ENCODE results near the gene GABRB2.
"Not testable (repeated sequence)": the region's sequence is repeated elsewhere in the genome, so short reads cannot be mapped to it uniquely, and the experiment has no call there.

Gene GABRB2

GRCh38 chr5:161256957-161257356 is 289.6 kb downstream of the GABRB2 start:
- DNase-seq (ENCODE audit: low read depth in 2 of 2, low spot score in 1 of 2), result no peak

DNA sequence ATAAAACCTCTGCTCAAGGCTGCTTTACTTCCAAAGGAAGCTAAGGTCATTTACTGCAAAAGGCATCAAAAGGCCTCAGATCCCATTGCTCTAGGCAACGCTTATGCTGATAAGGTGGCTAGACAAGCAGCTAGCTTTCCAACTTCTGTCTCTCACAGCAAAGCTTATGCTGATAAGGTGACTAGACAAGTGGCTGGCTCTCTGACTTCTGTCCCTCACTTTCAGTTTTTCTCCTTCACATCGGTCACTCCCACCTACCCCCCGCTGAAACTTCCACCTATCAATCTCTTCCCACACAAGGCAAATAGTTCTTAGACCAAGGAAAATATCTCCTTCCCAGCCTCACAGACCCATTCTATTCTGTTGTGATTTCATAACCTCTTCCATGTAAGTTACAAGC is 293.6 kb downstream of the GABRB2 start:
- not testable (repeated sequence) for DNase-seq (ENCODE audit: low read depth in 2 of 2, low spot score in 1 of 2)

DNA sequence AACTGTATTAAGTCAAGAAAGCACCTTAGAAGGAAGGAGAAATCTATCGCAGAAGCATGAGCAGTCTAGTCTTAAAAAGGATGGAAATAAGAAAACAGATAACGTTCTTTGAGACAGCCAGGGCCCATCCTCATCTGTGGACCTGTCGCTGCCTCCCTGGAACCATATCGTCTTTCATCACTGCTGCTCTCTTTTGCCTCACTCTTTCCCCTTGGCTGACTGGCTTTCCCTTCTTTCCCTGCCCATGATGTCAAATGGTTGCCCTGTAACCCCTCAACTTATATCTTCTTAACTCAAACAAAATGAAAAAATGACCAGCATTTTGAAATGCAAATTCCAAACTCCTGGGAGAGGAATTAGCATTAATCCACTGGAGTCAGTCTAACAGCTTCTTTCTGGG is 299.8 kb downstream of the GABRB2 start:
- DNase-seq (ENCODE audit: low read depth in 2 of 2, low spot score in 1 of 2), result no peak

DNA sequence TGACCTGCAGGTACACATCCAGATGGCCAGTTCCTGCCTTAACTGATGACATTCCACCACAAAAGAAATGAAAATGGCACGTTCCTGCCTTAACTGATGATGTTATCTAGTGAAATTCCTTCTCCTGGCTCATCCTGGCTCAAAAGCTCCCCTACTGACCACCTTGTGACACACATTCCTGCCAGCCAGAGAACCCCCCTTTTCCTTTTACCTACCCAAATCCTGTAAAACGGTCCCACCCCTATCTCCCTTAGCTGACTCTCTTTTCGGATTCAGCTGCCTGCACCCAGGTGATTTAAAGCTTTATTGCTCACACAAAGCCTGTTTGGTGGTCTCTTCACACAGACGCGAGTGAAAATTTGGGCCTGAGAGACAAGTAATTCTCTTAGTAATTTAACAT is 300.7 kb downstream of the GABRB2 start:
- not testable (repeated sequence) for DNase-seq (ENCODE audit: low read depth in 2 of 2, low spot score in 1 of 2)
